Loucy (cell line): ENCODE measurements around the gene YOD1.

Experiments used
- H2AFZ ChIP-seq: fragments of 200-600 bp; sonication (generic); 2 replicates; pipeline ENCODE4 v1.6.0; 2016; ENCODE audit warnings: antibody characterized with exemption, mild to moderate bottlenecking, low read length, moderate library complexity
- H3F3A ChIP-seq: fragments of 200-600 bp; 2 replicates; pipeline ENCODE4 v1.6.0; 2016; ENCODE audit warnings: antibody characterized with exemption, low read depth, mild to moderate bottlenecking
- H3K27me3 ChIP-seq: fragments of 200-600 bp; sonication (generic); 2 replicates; pipeline ENCODE4 v1.6.1; 2014; ENCODE audit warnings: low read length, mild to moderate bottlenecking; ENCODE audit not compliant: insufficient read depth, poor library complexity, severe bottlenecking
- H3K36me3 ChIP-seq: fragments of 200-600 bp; sonication (generic); 2 replicates; pipeline ENCODE4 v1.6.1; 2016; ENCODE audit warnings: low read length; ENCODE audit not compliant: insufficient read depth
- H3K4me1 ChIP-seq: fragments of 200-600 bp; sonication (generic); 2 replicates; pipeline ENCODE4 v1.5.1; 2014; ENCODE audit warnings: low read length, mild to moderate bottlenecking; ENCODE audit not compliant: insufficient read depth, poor library complexity, severe bottlenecking
- H3K4me2 ChIP-seq: fragments of 200-600 bp; sonication (generic); 2 replicates; pipeline ENCODE4 v1.6.0; 2014; ENCODE audit warnings: antibody characterized with exemption, low read length, low read depth, mild to moderate bottlenecking; ENCODE audit not compliant: poor library complexity, severe bottlenecking
- H3K4me3 ChIP-seq: fragments of 200-600 bp; sonication (generic); 2 replicates; pipeline ENCODE4 v1.5.1; 2014; ENCODE audit warnings: low read length, mild to moderate bottlenecking, mixed read lengths; ENCODE audit not compliant: poor library complexity, severe bottlenecking
- H3K79me2 ChIP-seq: fragments of 200-600 bp; sonication (generic); 2 replicates; pipeline ENCODE4 v1.6.1; 2014; ENCODE audit warnings: low read length; ENCODE audit not compliant: insufficient read depth
- H3K9ac ChIP-seq: fragments of 200-600 bp; sonication (generic); 2 replicates; pipeline ENCODE4 v1.6.0; 2014; ENCODE audit warnings: mild to moderate bottlenecking, low read depth, low read length, moderate library complexity; ENCODE audit not compliant: poor library complexity, severe bottlenecking
- H3K9me2 ChIP-seq: fragments of 200-600 bp; sonication (generic); replicated peaks from 2 replicates; pipeline ENCODE4 v1.6.1; 2016; ENCODE audit warnings: low read depth, low read length, mixed read lengths
- H3K9me3 ChIP-seq: fragments of 200-600 bp; sonication (generic); 2 replicates; pipeline ENCODE4 v1.6.1; 2014; ENCODE audit warnings: mild to moderate bottlenecking, antibody characterized with exemption, low read length, low read depth; ENCODE audit not compliant: insufficient read depth
- H4K20me1 ChIP-seq: fragments of 200-600 bp; sonication (generic); 2 replicates; pipeline ENCODE4 v1.6.0; 2014; ENCODE audit warnings: antibody characterized with exemption, low read length, mild to moderate bottlenecking; ENCODE audit not compliant: insufficient read depth, poor library complexity, severe bottlenecking
- EZH2phosphoT487 ChIP-seq: fragments of 200-600 bp; IDR thresholded peaks from 2 replicates; pipeline ENCODE4 v1.6.1; 2018; ENCODE audit warnings: antibody characterized with exemption, mild to moderate bottlenecking, moderate library complexity, borderline replicate concordance
- TF ChIP-seq, protein P1 (sequence below): fragments of 200-600 bp; sonication (generic); conservative IDR thresholded peaks from 2 replicates; pipeline ENCODE4 v1.5.1; 2014; ENCODE audit warnings: mild to moderate bottlenecking, antibody characterized with exemption, low read length

The YOD1 gene

GRCh38 chr1:207049054-207049453, 2.0 kb downstream of the YOD1 start:
- peak overlapping the region; percentile 77 for H3K9ac ChIP-seq
- peak overlapping the region; percentile 68 for H3K4me2 ChIP-seq
- no peaks in the 10 kb centered on the region for H3K9me3 ChIP-seq
- H3K4me3 ChIP-seq = peak overlapping the region; percentile 79
- H3K79me2 ChIP-seq = peaks cover 37% of the 10 kb centered on the region
- no peaks in the 10 kb centered on the region for H3K36me3 ChIP-seq
- H2AFZ ChIP-seq = no peak overlapping the region
- no peaks in the 10 kb centered on the region for H3F3A ChIP-seq
- peaks cover 4% of the 10 kb centered on the region for H3K4me1 ChIP-seq
- H4K20me1 ChIP-seq = peaks cover 10% of the 10 kb centered on the region
- H3K27me3 ChIP-seq = no peaks in the 10 kb centered on the region
- TF ChIP-seq, protein P1, sequence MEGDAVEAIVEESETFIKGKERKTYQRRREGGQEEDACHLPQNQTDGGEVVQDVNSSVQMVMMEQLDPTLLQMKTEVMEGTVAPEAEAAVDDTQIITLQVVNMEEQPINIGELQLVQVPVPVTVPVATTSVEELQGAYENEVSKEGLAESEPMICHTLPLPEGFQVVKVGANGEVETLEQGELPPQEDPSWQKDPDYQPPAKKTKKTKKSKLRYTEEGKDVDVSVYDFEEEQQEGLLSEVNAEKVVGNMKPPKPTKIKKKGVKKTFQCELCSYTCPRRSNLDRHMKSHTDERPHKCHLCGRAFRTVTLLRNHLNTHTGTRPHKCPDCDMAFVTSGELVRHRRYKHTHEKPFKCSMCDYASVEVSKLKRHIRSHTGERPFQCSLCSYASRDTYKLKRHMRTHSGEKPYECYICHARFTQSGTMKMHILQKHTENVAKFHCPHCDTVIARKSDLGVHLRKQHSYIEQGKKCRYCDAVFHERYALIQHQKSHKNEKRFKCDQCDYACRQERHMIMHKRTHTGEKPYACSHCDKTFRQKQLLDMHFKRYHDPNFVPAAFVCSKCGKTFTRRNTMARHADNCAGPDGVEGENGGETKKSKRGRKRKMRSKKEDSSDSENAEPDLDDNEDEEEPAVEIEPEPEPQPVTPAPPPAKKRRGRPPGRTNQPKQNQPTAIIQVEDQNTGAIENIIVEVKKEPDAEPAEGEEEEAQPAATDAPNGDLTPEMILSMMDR = no peak
- no peak for TF ChIP-seq EZH2phosphoT487
- H3K9me2 ChIP-seq = no peaks in the 10 kb centered on the region

GRCh38 chr1:207048041-207048440, 3.0 kb downstream of the YOD1 start:
- Histone ChIP-seq H3K9me2 (no peaks in the 10 kb centered on the region), H3K9ac (no peak overlapping the region), H3F3A (no peaks in the 10 kb centered on the region), H3K4me1 (peaks cover 4% of the 10 kb centered on the region), H3K4me3 (peak overlapping the region; percentile 23), H4K20me1 (peaks cover 10% of the 10 kb centered on the region), H2AFZ (no peak overlapping the region), H3K79me2 (peaks cover 37% of the 10 kb centered on the region), H3K9me3 (no peaks in the 10 kb centered on the region), H3K36me3 (no peaks in the 10 kb centered on the region), H3K27me3 (no peaks in the 10 kb centered on the region), H3K4me2 (peak overlapping the region; percentile 68)
- TF ChIP-seq EZH2phosphoT487 = no peak
- TF ChIP-seq, protein P1 = no peak

DNA sequence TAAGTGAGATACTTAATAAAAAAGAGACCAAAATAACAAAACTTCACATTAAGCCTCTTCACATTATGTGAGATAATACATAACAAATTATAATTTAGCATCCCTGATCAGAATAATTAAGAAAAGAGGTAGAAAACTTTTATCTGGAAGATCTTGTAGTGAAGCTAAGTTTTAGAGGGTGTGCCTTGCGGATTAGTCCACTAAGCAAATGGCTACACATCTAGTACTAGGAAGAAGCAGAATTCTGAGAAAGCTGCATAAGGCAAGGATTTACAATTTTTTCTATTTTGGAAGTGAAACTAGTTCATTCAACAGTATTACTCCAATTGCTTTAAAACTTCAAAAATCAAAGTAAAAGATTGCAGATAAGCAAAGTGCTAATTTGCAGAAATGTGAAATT, 3.5 kb downstream of the YOD1 start:
- no peaks in the 10 kb centered on the region for H3K36me3 ChIP-seq
- peaks cover 4% of the 10 kb centered on the region for H3K4me1 ChIP-seq
- peak overlapping the region; percentile 68 for H3K4me2 ChIP-seq
- H3K79me2 ChIP-seq = peaks cover 37% of the 10 kb centered on the region
- peaks cover 10% of the 10 kb centered on the region for H4K20me1 ChIP-seq
- H3K27me3 ChIP-seq = no peaks in the 10 kb centered on the region
- H3K9ac ChIP-seq = no peak overlapping the region
- no peak for TF ChIP-seq EZH2phosphoT487
- TF ChIP-seq, protein P1 = no peak
- no peaks in the 10 kb centered on the region for H3K9me2 ChIP-seq
- no peaks in the 10 kb centered on the region for H3F3A ChIP-seq
- peak overlapping the region; percentile 23 for H3K4me3 ChIP-seq
- no peak overlapping the region for H2AFZ ChIP-seq
- no peaks in the 10 kb centered on the region for H3K9me3 ChIP-seq
